ENCODE measurements around the gene MBP. TPM values are rescaled to one million over a fixed set of nuclear protein-coding genes. Genes with fewer than 3 reads are reported as not detected.

Gene MBP
- total and polyA plus RNA-seq, 2 donors (not counting 1 experiment from before 2014, with no cell fraction given): 2.3 to 3.6 TPM

- Histone ChIP-seq H4K20me1 (ENCODE audit: control insufficient read depth, extremely low read depth, insufficient read depth, low read length) (no peaks in the 10 kb centered on the region), H3K79me2 (ENCODE audit: control insufficient read depth, insufficient read depth, low read length) (no peaks in the 10 kb centered on the region), H3K4me2 (ENCODE audit: extremely low read depth, insufficient read depth, low read length) (peak overlapping the region; percentile 76), H3K27ac (ENCODE audit: insufficient read depth, low read length) (peak overlapping the region; percentile 50), H3K9ac (ENCODE audit: insufficient read depth, low read length) (no peak overlapping the region), H3K27me3 (ENCODE audit: control insufficient read depth, insufficient read depth, low read length) (no peaks in the 10 kb centered on the region), H3K36me3 (ENCODE audit: control insufficient read depth, insufficient read depth, low read length) (no peaks in the 10 kb centered on the region), H3K4me3 (replicated peaks in 1 of 4; ENCODE audit: control extremely low read depth in 1 of 4, insufficient read depth in 1 of 4, low read depth in 3 of 4, low read length in 4 of 4) (no peak overlapping the region), H3K9me3 (ENCODE audit: control insufficient read depth, insufficient read depth, low read depth, low read length) (no peaks in the 10 kb centered on the region), H3K4me1 (ENCODE audit: control insufficient read depth, extremely low read depth, insufficient read depth, low read length) (peaks cover 27% of the 10 kb centered on the region), H2AFZ (ENCODE audit: low read length) (no peak overlapping the region)
- TF ChIP-seq EZH2 (IDR thresholded peaks at IDR 0.05; ENCODE audit: low read length, missing control alignments) (no peak), CTCF (conservative IDR thresholded peaks at IDR 0.05 in 1 of 2, IDR thresholded peaks at IDR 0.05 in 1 of 2; ENCODE audit: low read depth in 1 of 2, low read length in 2 of 2) (no peak)
- DNase-seq (ENCODE audit: low read depth in 2 of 2): peak; percentile 24
Measured at GRCh38 chr18:77107292-77107691, 25.3 kb downstream of the MBP start.

GRCh38 chr18:77106331-77106730, 26.3 kb downstream of the MBP start:
- no peak overlapping the region for H3K4me3 ChIP-seq (replicated peaks in 1 of 4; ENCODE audit: control extremely low read depth in 1 of 4, insufficient read depth in 1 of 4, low read depth in 3 of 4, low read length in 4 of 4)
- no peak overlapping the region for H3K4me2 ChIP-seq (ENCODE audit: extremely low read depth, insufficient read depth, low read length)
- peaks cover 33% of the 10 kb centered on the region for H3K4me1 ChIP-seq (ENCODE audit: control insufficient read depth, extremely low read depth, insufficient read depth, low read length)
- H3K36me3 ChIP-seq (ENCODE audit: control insufficient read depth, insufficient read depth, low read length): no peaks in the 10 kb centered on the region
- DNase-seq (ENCODE audit: low read depth in 2 of 2): no peak
- no peak overlapping the region for H3K9ac ChIP-seq (ENCODE audit: insufficient read depth, low read length)
- no peaks in the 10 kb centered on the region for H3K79me2 ChIP-seq (ENCODE audit: control insufficient read depth, insufficient read depth, low read length)
- H2AFZ ChIP-seq (ENCODE audit: low read length): no peak overlapping the region
- no peak for TF ChIP-seq EZH2 (IDR thresholded peaks at IDR 0.05; ENCODE audit: low read length, missing control alignments)
- no peaks in the 10 kb centered on the region for H4K20me1 ChIP-seq (ENCODE audit: control insufficient read depth, extremely low read depth, insufficient read depth, low read length)
- H3K9me3 ChIP-seq (ENCODE audit: control insufficient read depth, insufficient read depth, low read depth, low read length): no peaks in the 10 kb centered on the region
- no peak overlapping the region for H3K27ac ChIP-seq (ENCODE audit: insufficient read depth, low read length)
- H3K27me3 ChIP-seq (ENCODE audit: control insufficient read depth, insufficient read depth, low read length): no peaks in the 10 kb centered on the region

- Histone ChIP-seq H3K4me2 (ENCODE audit: extremely low read depth, insufficient read depth, low read length) (no peak overlapping the region), H4K20me1 (ENCODE audit: control insufficient read depth, extremely low read depth, insufficient read depth, low read length) (no peaks in the 10 kb centered on the region), H3K79me2 (ENCODE audit: control insufficient read depth, insufficient read depth, low read length) (no peaks in the 10 kb centered on the region), H3K4me3 (replicated peaks in 1 of 4; ENCODE audit: control extremely low read depth in 1 of 4, insufficient read depth in 1 of 4, low read depth in 3 of 4, low read length in 4 of 4) (no peak overlapping the region), H3K4me1 (ENCODE audit: control insufficient read depth, extremely low read depth, insufficient read depth, low read length) (peaks cover 40% of the 10 kb centered on the region), H3K36me3 (ENCODE audit: control insufficient read depth, insufficient read depth, low read length) (no peaks in the 10 kb centered on the region), H3K9me3 (ENCODE audit: control insufficient read depth, insufficient read depth, low read depth, low read length) (no peaks in the 10 kb centered on the region), H3K27me3 (ENCODE audit: control insufficient read depth, insufficient read depth, low read length) (no peaks in the 10 kb centered on the region), H3K9ac (ENCODE audit: insufficient read depth, low read length) (no peak overlapping the region), H3K27ac (ENCODE audit: insufficient read depth, low read length) (no peak overlapping the region), H2AFZ (ENCODE audit: low read length) (no peak overlapping the region)
- peak in 1 of 2 donors; percentile 44 for DNase-seq (ENCODE audit: low read depth in 2 of 2)
- no peak for TF ChIP-seq CTCF (conservative IDR thresholded peaks at IDR 0.05 in 1 of 2, IDR thresholded peaks at IDR 0.05 in 1 of 2; ENCODE audit: low read depth in 1 of 2, low read length in 2 of 2)
- no peak for TF ChIP-seq EZH2 (IDR thresholded peaks at IDR 0.05; ENCODE audit: low read length, missing control alignments)
Measured at GRCh38 chr18:77105680-77106079, 26.9 kb downstream of the MBP start.
